HepG2 (cell line): ENCODE data around the gene MTRR. TPM values are rescaled to one million over a fixed set of nuclear protein-coding genes. Genes with fewer than 3 reads are reported as not detected.

Experiments
- ADNP ChIP-seq: sonication (generic); formaldehyde crosslinking; IDR thresholded peaks from 2 replicates; pipeline ENCODE4 v1.4.0; 2020; ENCODE audit warnings: missing genetic modification reagents
- HNRNPK ChIP-seq: fragments of 200-400 bp; formaldehyde crosslinking; IDR thresholded peaks from 2 replicates; pipeline ENCODE4 v1.6.1; 2018; ENCODE audit warnings: low read length, low read depth, moderate library complexity, mild to moderate bottlenecking; ENCODE audit not compliant: poor library complexity, severe bottlenecking
- NFIB ChIP-seq: sonication (generic); formaldehyde crosslinking; IDR thresholded peaks from 2 replicates; pipeline ENCODE4 v1.9.0; 2021; ENCODE audit warnings: missing genetic modification reagents, mild to moderate bottlenecking, borderline replicate concordance
- SMC3 ChIP-seq: IDR thresholded peaks from 2 replicates; pipeline ENCODE4 v1.6.1; 2011; ENCODE audit warnings: low read length, improper control_type of control experiment
- polyA plus RNA-seq, 8 experiments: library from polyadenylated mRNA; depleted of rRNA in 3 of 8; stranded (reverse) in 7 of 8; unstranded in 1 of 8; fragments of >200 nt; fragmentation: Illumina TruSeq in 4 of 8; extraction: Trizol in 4 of 8; gene quantifications; 2 replicates each; pipeline versions ENCODE4 v1.2.1 to v1.2.3, GENCODE V29; 2011 to 2016; ENCODE audit warnings: low read depth in 4 of 8, missing spikeins in 1 of 8, mixed read lengths in 1 of 8; ENCODE audit not compliant: insufficient read depth in 1 of 8
- total RNA-seq, 5 experiments: library from RNA; depleted of rRNA; stranded (reverse); fragments of >200 nt; fragmentation: Illumina TruSeq; extraction: Trizol; gene quantifications; 2 replicates each; pipeline ENCODE4 v1.2.3, GENCODE V29; 2016; ENCODE audit warnings: low read depth in 1 of 5
- TF ChIP-seq, protein P1 (sequence below): sonication (generic); formaldehyde crosslinking; IDR thresholded peaks from 2 replicates; pipeline ENCODE4 v1.5.0; 2020; ENCODE audit warnings: mild to moderate bottlenecking, missing genetic modification reagents, moderate library complexity
- TF ChIP-seq, protein P2 (sequence below): IDR thresholded peaks from 2 replicates; pipeline ENCODE4 v1.6.1; 2016; ENCODE audit warnings: low read depth, missing genetic modification reagents, missing compliant biosample characterization

The MTRR gene
- total and polyA plus RNA-seq, 2 of the 13 experiments (the other 11 are each of a cell fraction or from before 2014, with no cell fraction given) = 39.2 to 59.2 TPM

DNA sequence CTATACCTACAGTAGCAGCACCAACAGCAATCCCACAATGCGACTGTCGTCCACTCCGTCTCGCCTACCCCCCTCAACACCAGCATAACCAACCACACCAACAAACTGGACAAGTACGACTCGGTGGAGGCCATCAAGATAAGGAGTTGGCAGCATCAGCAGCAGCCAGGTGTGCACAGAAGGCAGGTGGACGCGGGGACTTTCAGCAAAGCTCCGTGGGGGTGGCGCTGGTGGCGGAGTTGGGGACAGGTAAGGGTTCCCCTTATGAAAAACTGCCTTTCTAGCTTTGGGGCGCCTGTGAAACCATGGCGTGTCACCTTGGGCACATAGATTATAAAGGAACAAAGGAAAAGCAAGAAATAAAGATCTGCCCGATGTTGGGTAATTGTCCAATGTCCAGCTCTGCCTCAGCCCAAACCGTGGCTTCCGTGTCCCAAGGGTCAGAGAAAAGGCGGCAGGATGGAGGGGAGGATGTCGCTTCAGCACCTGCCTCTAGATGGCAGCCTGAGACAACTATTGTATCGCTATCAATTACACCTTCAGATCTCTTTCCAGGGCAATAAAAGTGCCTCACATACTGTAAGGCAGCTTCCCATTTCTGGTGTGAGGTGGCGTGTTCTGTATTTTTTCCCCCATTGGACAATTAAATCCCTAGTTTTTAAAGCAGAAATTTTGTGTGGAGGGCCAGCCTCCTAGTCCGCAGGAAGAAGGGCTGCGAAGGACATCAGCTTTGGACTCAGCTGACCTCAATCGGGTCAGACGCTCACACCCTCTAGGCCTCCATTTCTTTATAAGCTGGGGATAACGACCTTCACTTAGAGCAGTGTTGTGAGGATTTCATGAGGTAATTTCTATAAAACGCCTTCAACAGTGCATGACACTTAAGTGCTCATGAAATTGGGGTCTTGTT lies 58.8 kb downstream of the MTRR start (continued):
- TF ChIP-seq, protein P1, sequence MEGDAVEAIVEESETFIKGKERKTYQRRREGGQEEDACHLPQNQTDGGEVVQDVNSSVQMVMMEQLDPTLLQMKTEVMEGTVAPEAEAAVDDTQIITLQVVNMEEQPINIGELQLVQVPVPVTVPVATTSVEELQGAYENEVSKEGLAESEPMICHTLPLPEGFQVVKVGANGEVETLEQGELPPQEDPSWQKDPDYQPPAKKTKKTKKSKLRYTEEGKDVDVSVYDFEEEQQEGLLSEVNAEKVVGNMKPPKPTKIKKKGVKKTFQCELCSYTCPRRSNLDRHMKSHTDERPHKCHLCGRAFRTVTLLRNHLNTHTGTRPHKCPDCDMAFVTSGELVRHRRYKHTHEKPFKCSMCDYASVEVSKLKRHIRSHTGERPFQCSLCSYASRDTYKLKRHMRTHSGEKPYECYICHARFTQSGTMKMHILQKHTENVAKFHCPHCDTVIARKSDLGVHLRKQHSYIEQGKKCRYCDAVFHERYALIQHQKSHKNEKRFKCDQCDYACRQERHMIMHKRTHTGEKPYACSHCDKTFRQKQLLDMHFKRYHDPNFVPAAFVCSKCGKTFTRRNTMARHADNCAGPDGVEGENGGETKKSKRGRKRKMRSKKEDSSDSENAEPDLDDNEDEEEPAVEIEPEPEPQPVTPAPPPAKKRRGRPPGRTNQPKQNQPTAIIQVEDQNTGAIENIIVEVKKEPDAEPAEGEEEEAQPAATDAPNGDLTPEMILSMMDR (CRISPR knock-in tag) = peak; percentile 90
- TF ChIP-seq ADNP (CRISPR knock-in tag) (no peak), HNRNPK (no peak), SMC3 (peak; percentile 60), NFIB (CRISPR knock-in tag) (no peak)
- TF ChIP-seq, protein P2, sequence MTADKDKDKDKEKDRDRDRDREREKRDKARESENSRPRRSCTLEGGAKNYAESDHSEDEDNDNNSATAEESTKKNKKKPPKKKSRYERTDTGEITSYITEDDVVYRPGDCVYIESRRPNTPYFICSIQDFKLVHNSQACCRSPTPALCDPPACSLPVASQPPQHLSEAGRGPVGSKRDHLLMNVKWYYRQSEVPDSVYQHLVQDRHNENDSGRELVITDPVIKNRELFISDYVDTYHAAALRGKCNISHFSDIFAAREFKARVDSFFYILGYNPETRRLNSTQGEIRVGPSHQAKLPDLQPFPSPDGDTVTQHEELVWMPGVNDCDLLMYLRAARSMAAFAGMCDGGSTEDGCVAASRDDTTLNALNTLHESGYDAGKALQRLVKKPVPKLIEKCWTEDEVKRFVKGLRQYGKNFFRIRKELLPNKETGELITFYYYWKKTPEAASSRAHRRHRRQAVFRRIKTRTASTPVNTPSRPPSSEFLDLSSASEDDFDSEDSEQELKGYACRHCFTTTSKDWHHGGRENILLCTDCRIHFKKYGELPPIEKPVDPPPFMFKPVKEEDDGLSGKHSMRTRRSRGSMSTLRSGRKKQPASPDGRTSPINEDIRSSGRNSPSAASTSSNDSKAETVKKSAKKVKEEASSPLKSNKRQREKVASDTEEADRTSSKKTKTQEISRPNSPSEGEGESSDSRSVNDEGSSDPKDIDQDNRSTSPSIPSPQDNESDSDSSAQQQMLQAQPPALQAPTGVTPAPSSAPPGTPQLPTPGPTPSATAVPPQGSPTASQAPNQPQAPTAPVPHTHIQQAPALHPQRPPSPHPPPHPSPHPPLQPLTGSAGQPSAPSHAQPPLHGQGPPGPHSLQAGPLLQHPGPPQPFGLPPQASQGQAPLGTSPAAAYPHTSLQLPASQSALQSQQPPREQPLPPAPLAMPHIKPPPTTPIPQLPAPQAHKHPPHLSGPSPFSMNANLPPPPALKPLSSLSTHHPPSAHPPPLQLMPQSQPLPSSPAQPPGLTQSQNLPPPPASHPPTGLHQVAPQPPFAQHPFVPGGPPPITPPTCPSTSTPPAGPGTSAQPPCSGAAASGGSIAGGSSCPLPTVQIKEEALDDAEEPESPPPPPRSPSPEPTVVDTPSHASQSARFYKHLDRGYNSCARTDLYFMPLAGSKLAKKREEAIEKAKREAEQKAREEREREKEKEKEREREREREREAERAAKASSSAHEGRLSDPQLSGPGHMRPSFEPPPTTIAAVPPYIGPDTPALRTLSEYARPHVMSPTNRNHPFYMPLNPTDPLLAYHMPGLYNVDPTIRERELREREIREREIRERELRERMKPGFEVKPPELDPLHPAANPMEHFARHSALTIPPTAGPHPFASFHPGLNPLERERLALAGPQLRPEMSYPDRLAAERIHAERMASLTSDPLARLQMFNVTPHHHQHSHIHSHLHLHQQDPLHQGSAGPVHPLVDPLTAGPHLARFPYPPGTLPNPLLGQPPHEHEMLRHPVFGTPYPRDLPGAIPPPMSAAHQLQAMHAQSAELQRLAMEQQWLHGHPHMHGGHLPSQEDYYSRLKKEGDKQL (CRISPR knock-in tag) = no peak
- TF ChIP-seq, all 625 proteins: peak for 5
